SK-N-SH (cell line): ENCODE results near the gene PROKR1. TPM values are rescaled to one million over a fixed set of nuclear protein-coding genes. Genes with fewer than 3 reads are reported as not detected.

Experiments
- CTCF ChIA-PET: fragments of 300-600, 350-600 bp; formaldehyde crosslinking; extraction: SDS; loops from one replicate; lab custom pipeline; 2021; lab: Yijun Ruan, JAX
- POLR2A ChIA-PET: fragments of 350-600 bp; sonication (Branson Sonifier 250); formaldehyde crosslinking; extraction: SDS; loops from one replicate; lab custom pipeline; 2020; ENCODE audit warnings: antibody characterized with exemption, inconsistent platforms; lab: Yijun Ruan, JAX
- DNase-seq: peaks from one replicate; pipeline ENCODE4 v3.0.0; 2012
- H2AFZ ChIP-seq: fragments of 200-600 bp; sonication (generic); 2 replicates; pipeline ENCODE4 v1.8.1; 2016; ENCODE audit warnings: antibody characterized with exemption, mild to moderate bottlenecking, low read depth
- H3F3A ChIP-seq: fragments of 200-600 bp; sonication (generic); replicated peaks from 2 replicates; pipeline ENCODE3; 2016; ENCODE audit warnings: antibody characterized with exemption, mild to moderate bottlenecking; ENCODE audit not compliant: insufficient read depth
- H3K27ac ChIP-seq, 2 experiments: fragments of 200-500 bp in 1 of 2; fragments of 200-600 bp in 1 of 2; sonication (Bioruptor generic) in 1 of 2; sonication (generic), shearing (Covaris generic) in 1 of 2; 2 replicates each; pipeline versions ENCODE4 v1.5.1 to v1.6.1; 2014 to 2016; ENCODE audit warnings: low read depth in 2 of 2, inconsistent platforms in 1 of 2, low read length in 1 of 2, mild to moderate bottlenecking in 1 of 2, mixed read lengths in 1 of 2
- H3K27me3 ChIP-seq: fragments of 200-600 bp; sonication (generic), shearing (Covaris generic); 2 replicates; pipeline ENCODE4 v1.6.1; 2016; ENCODE audit warnings: mixed run types; ENCODE audit not compliant: insufficient read depth
- H3K36me3 ChIP-seq, 2 experiments: fragments of 200-500 bp in 1 of 2; fragments of 200-600 bp in 1 of 2; sonication (Bioruptor generic) in 1 of 2; sonication (generic) in 1 of 2; replicated peaks in 1 of 2; 2 replicates each; pipeline versions ENCODE3 to v1.5.1; 2014 to 2016; ENCODE audit warnings: low read length in 1 of 2, mild to moderate bottlenecking in 1 of 2; ENCODE audit not compliant: insufficient read depth in 2 of 2, control insufficient read depth in 1 of 2
- H3K4me1 ChIP-seq, 2 experiments: fragments of 200-500 bp in 1 of 2; fragments of 200-600 bp in 1 of 2; sonication (Bioruptor generic) in 1 of 2; sonication (generic), shearing (Covaris generic) in 1 of 2; 2 replicates each; pipeline versions ENCODE4 v1.5.1 to v1.6.1; 2014 to 2016; ENCODE audit warnings: low read depth in 1 of 2, low read length in 1 of 2, mixed run types in 1 of 2; ENCODE audit not compliant: insufficient read depth in 2 of 2, control insufficient read depth in 1 of 2
- H3K4me2 ChIP-seq: fragments of 200-600 bp; sonication (generic), shearing (Covaris generic); 2 replicates; pipeline ENCODE4 v1.6.1; 2017; ENCODE audit warnings: mixed run types
- H3K4me3 ChIP-seq, 2 experiments: fragments of 200-500 bp in 1 of 2; fragments of 200-600 bp in 1 of 2; sonication (Bioruptor generic) in 1 of 2; sonication (generic), shearing (Covaris generic) in 1 of 2; 2 replicates each; pipeline versions ENCODE4 v1.5.1 to v1.8.1; 2014 to 2016; ENCODE audit warnings: low read depth in 2 of 2, inconsistent platforms in 1 of 2, low read length in 1 of 2, mild to moderate bottlenecking in 1 of 2, mixed read lengths in 1 of 2, moderate library complexity in 1 of 2
- H3K79me2 ChIP-seq: fragments of 200-600 bp; sonication (generic); 2 replicates; pipeline ENCODE4 v1.8.1; 2017; ENCODE audit warnings: mild to moderate bottlenecking; ENCODE audit not compliant: insufficient read depth
- H3K9ac ChIP-seq: fragments of 200-600 bp; sonication (generic); 2 replicates; pipeline ENCODE4 v1.6.1; 2017; ENCODE audit warnings: mixed run types
- H3K9me2 ChIP-seq: fragments of 200-600 bp; sonication (generic); 2 replicates; pipeline ENCODE4 v1.6.1; 2017; ENCODE audit warnings: mixed run types
- H3K9me3 ChIP-seq: fragments of 200-600 bp; sonication (generic); 2 replicates; pipeline ENCODE4 v1.6.1; 2017; ENCODE audit warnings: mixed run types, mild to moderate bottlenecking, moderate library complexity
- H4K20me1 ChIP-seq: fragments of 200-600 bp; sonication (generic); 2 replicates; pipeline ENCODE4 v1.6.1; 2017; ENCODE audit warnings: mild to moderate bottlenecking, mixed run types; ENCODE audit not compliant: insufficient read depth
- CHD2 ChIP-seq: fragments of 150-350 bp; IDR thresholded peaks from 2 replicates; pipeline ENCODE4 v1.6.1; 2018; ENCODE audit warnings: low read length; ENCODE audit not compliant: partially characterized antibody
- FOXJ3 ChIP-seq: sonication (generic); formaldehyde crosslinking; IDR thresholded peaks from 2 replicates; pipeline ENCODE4 v1.5.1; 2020; ENCODE audit warnings: mild to moderate bottlenecking, missing genetic modification reagents
- FOXM1 ChIP-seq: IDR thresholded peaks from 2 replicates; pipeline ENCODE4 v1.4.0; 2012; ENCODE audit warnings: low read depth, mild to moderate bottlenecking
- GABPA ChIP-seq: IDR thresholded peaks from 2 replicates; pipeline ENCODE4 v1.4.0; 2012; ENCODE audit warnings: low read depth, mild to moderate bottlenecking
- JUND ChIP-seq: IDR thresholded peaks from 2 replicates; pipeline ENCODE4 v1.4.0; 2012
- NRF1 ChIP-seq: IDR thresholded peaks from 2 replicates; pipeline ENCODE4 v1.6.1; 2012; ENCODE audit warnings: low read depth, mild to moderate bottlenecking, low read length
- PBX3 ChIP-seq: IDR thresholded peaks from 2 replicates; pipeline ENCODE4; 2012
- POLR2AphosphoS5 ChIP-seq: IDR thresholded peaks from 2 replicates; pipeline ENCODE4 v1.6.1; 2012; ENCODE audit warnings: low read depth, low read length
- RAD21 ChIP-seq: IDR thresholded peaks from 2 replicates; pipeline ENCODE4 v1.6.1; 2012; ENCODE audit warnings: mild to moderate bottlenecking, low read length
- REST ChIP-seq: IDR thresholded peaks from 2 replicates; pipeline ENCODE4 v1.6.1; 2012; ENCODE audit warnings: mild to moderate bottlenecking, low read depth, low read length, moderate library complexity
- RFX5 ChIP-seq: IDR thresholded peaks from 2 replicates; pipeline ENCODE4 v1.6.1; 2012; ENCODE audit warnings: mild to moderate bottlenecking, improper control_type of control experiment, low read length
- RXRA ChIP-seq: IDR thresholded peaks from 2 replicates; pipeline ENCODE4 v1.4.0; 2012; ENCODE audit warnings: low read depth, mild to moderate bottlenecking, borderline replicate concordance
- SIN3A ChIP-seq: IDR thresholded peaks from 2 replicates; pipeline ENCODE4 v1.6.1; 2012; ENCODE audit warnings: low read depth, mild to moderate bottlenecking, low read length, moderate library complexity, borderline replicate concordance
- SMC3 ChIP-seq: IDR thresholded peaks from 2 replicates; pipeline ENCODE4 v1.6.1; 2012; ENCODE audit warnings: low read depth, low read length, improper control_type of control experiment
- TAF1 ChIP-seq: IDR thresholded peaks from 2 replicates; pipeline ENCODE4 v1.6.1; 2012; ENCODE audit warnings: low read depth, mild to moderate bottlenecking, low read length, moderate library complexity, borderline replicate concordance
- USF2 ChIP-seq: fragments of 150-350 bp; IDR thresholded peaks from 2 replicates; pipeline ENCODE4 v1.6.1; 2017; ENCODE audit warnings: antibody characterized with exemption, low read length, low read depth, borderline replicate concordance
- YY1 ChIP-seq: IDR thresholded peaks from 2 replicates; pipeline ENCODE4 v1.4.0; 2012; ENCODE audit warnings: low read depth, mild to moderate bottlenecking
- ZBTB33 ChIP-seq: IDR thresholded peaks from 2 replicates; pipeline ENCODE4 v1.4.0; 2012; ENCODE audit warnings: low read depth, borderline replicate concordance
- WGBS: methylation state at CpG from one replicate; pipeline ENCODE4 v1.1.6; 2017; ENCODE audit warnings: low lambda C conversion rate; 5-methylcytosine and 5-hydroxymethylcytosine counted together
- polyA plus RNA-seq, 3 experiments: library from polyadenylated mRNA; depleted of rRNA; stranded (reverse); fragments of >200 nt; gene quantifications; 2 replicates each; pipeline ENCODE4 v1.2.3, GENCODE V29; 2012

The PROKR1 gene
- polyA plus RNA-seq, 1 of the 3 experiments (the other 2 are of a cell fraction) = not detected

- TF ChIP-seq REST (no peak), YY1 (no peak), ZBTB33 (no peak), CHD2 (no peak), RAD21 (no peak), RXRA (no peak)
These were observed 39.3 kb upstream of the PROKR1 start (continued) for GRCh38 chr2:68604077-68604476.

- no peaks in the 10 kb centered on the region for H4K20me1 ChIP-seq
- 91% methylated on average over 1 of the region's 1 CpG for WGBS
- no peak for DNase-seq
- no peaks in the 10 kb centered on the region for H3K79me2 ChIP-seq
- no peaks in the 10 kb centered on the region for H3K36me3 ChIP-seq
- H3K9ac ChIP-seq = no peak overlapping the region
- H3F3A ChIP-seq = no peaks in the 10 kb centered on the region
- H3K27ac ChIP-seq = no peak overlapping the region
- H3K4me2 ChIP-seq = no peak overlapping the region
- POLR2A ChIA-PET = no interaction called here
- TF ChIP-seq PBX3 (no peak), SIN3A (no peak), SMC3 (no peak), NRF1 (no peak), USF2 (no peak), RFX5 (no peak), TAF1 (no peak), GABPA (no peak), FOXM1 (no peak), JUND (no peak), POLR2AphosphoS5 (no peak), FOXJ3 (CRISPR knock-in tag) (no peak)
- H3K9me3 ChIP-seq = peaks cover 7% of the 10 kb centered on the region; the same call in 1 of the 2 replicates
- H3K27me3 ChIP-seq = no peaks in the 10 kb centered on the region
- CTCF ChIA-PET = interaction anchor here (1.8 kb wide), 1 partner anchor 11 kb away, joined by 12 read pairs; no protein-coding TSS in a partner anchor
- H3K4me1 ChIP-seq = no peaks in the 10 kb centered on the region
- no peak overlapping the region for H2AFZ ChIP-seq
- no peak overlapping the region for H3K4me3 ChIP-seq
- H3K9me2 ChIP-seq = no peaks in the 10 kb centered on the region
These were observed 37.4 kb upstream of the PROKR1 start for GRCh38 chr2:68605939-68606338.
